HCT116 (cell line): Measurements from ENCODE around the gene OLFML3. TPM values are rescaled to one million over a fixed set of nuclear protein-coding genes. Genes with fewer than 3 reads are reported as not detected.

ENCODE experiments used
- ATAC-seq: fragments of 200-7000 bp; cut with Tn5 transposase; 2 replicates; pipeline ENCODE4 v1.9.1; 2020; ENCODE audit warnings: mild to moderate bottlenecking, moderate library complexity
- BruUV-seq: library from RNA; stranded (reverse); fragments of 400-500 nt; replicated peaks from 2 replicates; lab custom pipeline; 2021; lab: Mats Ljungman, UMichigan
- CTCF ChIA-PET: fragments of 300-600 bp; sonication (Branson Sonifier 250); formaldehyde crosslinking; loops from one replicate; lab custom pipeline; 2021; ENCODE audit warnings: antibody characterized with exemption; lab: Charles Lee
- POLR2A ChIA-PET: fragments of 300-600, 350-600 bp; sonication (Branson Sonifier 250); formaldehyde crosslinking; loops from one replicate; lab custom pipeline; 2021; ENCODE audit warnings: antibody characterized with exemption; lab: Charles Lee
- RAD21 ChIA-PET, 2 experiments: fragments of 300-600 bp; sonication (Branson Sonifier 250); formaldehyde crosslinking; loops; one replicate each; lab custom pipeline; 2023; ENCODE audit warnings: low total read pairs in 2 of 2; ENCODE audit not compliant: uncharacterized antibody in 2 of 2, unreplicated experiment in 2 of 2, low non-redundant PET in 1 of 2; lab: Charles Lee
- DNase-seq: peaks from one replicate; pipeline ENCODE4 v3.0.0-alpha.2; 2010; ENCODE audit warnings: low read depth, low spot score
- H2AFZ ChIP-seq: fragments of 200-600 bp; shearing (Covaris generic), sonication (generic); 2 replicates; pipeline ENCODE4 v1.6.1; 2017; ENCODE audit warnings: low read depth, mixed run types, mixed read lengths, antibody characterized with exemption, low read length; ENCODE audit not compliant: poor library complexity, severe bottlenecking
- H3K27ac ChIP-seq: 2 replicates; pipeline ENCODE4 v1.5.1; 2012; ENCODE audit warnings: low read depth, low read length
- H3K27me3 ChIP-seq: fragments of 200-600 bp; sonication (generic); 2 replicates; pipeline ENCODE4 v1.6.1; 2016; ENCODE audit warnings: mixed run types, low read length, mixed read lengths; ENCODE audit not compliant: insufficient read depth
- H3K36me3 ChIP-seq, 2 experiments: fragments of 200-500 bp in 1 of 2; fragments of 200-600 bp in 1 of 2; sonication (Bioruptor generic) in 1 of 2; sonication (generic) in 1 of 2; 2 replicates each; pipeline versions ENCODE4 v1.5.1 to v1.6.1; 2014 to 2016; ENCODE audit warnings: low read length in 2 of 2, inconsistent platforms in 1 of 2, mixed read lengths in 1 of 2, mixed run types in 1 of 2; ENCODE audit not compliant: insufficient read depth in 2 of 2, control insufficient read depth in 1 of 2
- H3K4me1 ChIP-seq, 2 experiments: fragments of 200-600 bp in 1 of 2; sonication (generic) in 1 of 2; 2 replicates each; pipeline versions ENCODE4 v1.5.1 to v1.6.1; 2012 to 2017; ENCODE audit warnings: low read length in 2 of 2, inconsistent platforms in 1 of 2, mild to moderate bottlenecking in 1 of 2, mixed read lengths in 1 of 2, mixed run types in 1 of 2, moderate library complexity in 1 of 2; ENCODE audit not compliant: insufficient read depth in 2 of 2, control insufficient read depth in 1 of 2
- H3K4me2 ChIP-seq: fragments of 200-600 bp; sonication (generic); 2 replicates; pipeline ENCODE4 v1.6.1; 2017; ENCODE audit warnings: mixed run types, low read length, mixed read lengths
- H3K4me3 ChIP-seq, 2 experiments: fragments of 200-600 bp in 1 of 2; sonication (generic) in 1 of 2; replicated peaks in 1 of 2; 2 replicates each; pipeline ENCODE4 v1.5.1; 2011 to 2016; ENCODE audit warnings: low read length in 2 of 2, control low read depth in 1 of 2, low read depth in 1 of 2, mild to moderate bottlenecking in 1 of 2, mixed read lengths in 1 of 2, mixed run types in 1 of 2
- H3K79me2 ChIP-seq: fragments of 200-600 bp; sonication (generic); 2 replicates; pipeline ENCODE4 v1.6.1; 2017; ENCODE audit warnings: mild to moderate bottlenecking, mixed run types, low read length, moderate library complexity, mixed read lengths; ENCODE audit not compliant: insufficient read depth
- H3K9ac ChIP-seq: fragments of 200-600 bp; sonication (generic); 2 replicates; pipeline ENCODE4 v1.6.1; 2016; ENCODE audit warnings: low read length, mixed read lengths
- H3K9me2 ChIP-seq: fragments of 200-600 bp; sonication (generic), shearing (Covaris generic); 2 replicates; pipeline ENCODE4 v1.6.1; 2017; ENCODE audit warnings: mixed run types, mild to moderate bottlenecking, moderate library complexity; ENCODE audit not compliant: insufficient read depth
- H3K9me3 ChIP-seq, 2 experiments: fragments of 200-500 bp in 1 of 2; fragments of 200-600 bp in 1 of 2; sonication (Bioruptor generic) in 1 of 2; sonication (generic) in 1 of 2; 2 replicates each; pipeline ENCODE4 v1.6.1; 2014 to 2017; ENCODE audit warnings: low read length in 2 of 2, mixed read lengths in 2 of 2, inconsistent platforms in 1 of 2, low read depth in 1 of 2, mild to moderate bottlenecking in 1 of 2, mixed run types in 1 of 2, moderate library complexity in 1 of 2; ENCODE audit not compliant: control insufficient read depth in 1 of 2, insufficient read depth in 1 of 2
- H4K20me1 ChIP-seq: fragments of 200-600 bp; sonication (generic), shearing (Covaris generic); 2 replicates; pipeline ENCODE4 v1.6.1; 2017; ENCODE audit warnings: mixed run types, mild to moderate bottlenecking, moderate library complexity; ENCODE audit not compliant: insufficient read depth
- ELF1 ChIP-seq: IDR thresholded peaks from 2 replicates; pipeline ENCODE4 v1.6.1; 2012; ENCODE audit warnings: low read depth, borderline replicate concordance
- EZH2 ChIP-seq: fragments of 200-600 bp; sonication (generic); IDR thresholded peaks from 2 replicates; pipeline ENCODE4 v1.6.1; 2017; ENCODE audit warnings: antibody characterized with exemption, mixed run types
- JUND ChIP-seq: IDR thresholded peaks from 2 replicates; pipeline ENCODE4 v1.6.1; 2012
- MAX ChIP-seq: IDR thresholded peaks from 2 replicates; pipeline ENCODE4 v1.6.1; 2012
- SIN3A ChIP-seq: IDR thresholded peaks from 2 replicates; pipeline ENCODE4 v1.6.1; 2012; ENCODE audit warnings: low read depth
- ZFX ChIP-seq: fragments of 450-650 bp; IDR thresholded peaks from 2 replicates; pipeline ENCODE4 v1.6.1; 2017
- ZNF274 ChIP-seq: fragments of 200-500 bp; sonication (Bioruptor generic); IDR thresholded peaks from 2 replicates; pipeline ENCODE4 v1.6.1; 2014; ENCODE audit warnings: mild to moderate bottlenecking, low read depth, low read length, inconsistent platforms
- intact Hi-C: fragments of 100-400 bp; cut with micrococcal nuclease; formaldehyde crosslinking; loops from 2 replicates; pipeline ENCODE4 v1.10.0; 2022
- total RNA-seq: library from RNA; stranded (reverse); gene quantifications from one replicate; pipeline ENCODE4 v1.2.1, GENCODE V29; 2021; ENCODE audit not compliant: unreplicated experiment

The OLFML3 gene
- total RNA-seq, 1 experiment from 2014 or later, result 0.25 TPM

GRCh38 chr1:113938192-113938591, 41.1 kb upstream of the OLFML3 start:
- CTCF ChIA-PET, result no interaction called here
- H4K20me1 ChIP-seq, result 0 out of 2 replicates have a peak, but pooled peaks cover 2% of the 10 kb centered on the region
- no peak for TF ChIP-seq ZFX
- TF ChIP-seq MAX, result no peak
- TF ChIP-seq ELF1, result no peak
- TF ChIP-seq SIN3A, result no peak
- no peak for TF ChIP-seq ZNF274
- TF ChIP-seq EZH2, result no peak
- TF ChIP-seq, all 23 proteins: peak for 0
- Histone ChIP-seq H3K36me3 (peaks cover 7 to 11% of the 10 kb centered on the region in 2 experiments; a peak in 3 of 4 replicates), H2AFZ (no peak overlapping the region), H3K27me3 (no peaks in the 10 kb centered on the region), H3K4me1 (no peaks in the 10 kb centered on the region), H3K9me2 (no peaks in the 10 kb centered on the region), H3K27ac (no peak overlapping the region), H3K9me3 (no peaks in the 10 kb centered on the region), H3K4me2 (no peak overlapping the region), H3K9ac (no peak overlapping the region), H3K4me3 (no peak overlapping the region), H3K79me2 (peaks cover 71% of the 10 kb centered on the region)
- no peak for DNase-seq
- BruUV-seq, result no TSS peak
- ATAC-seq, result no peak
- ChIA-PET RAD21 (no interaction called here), POLR2A (no interaction called here)
- intact Hi-C loops, result no loop called here

DNA sequence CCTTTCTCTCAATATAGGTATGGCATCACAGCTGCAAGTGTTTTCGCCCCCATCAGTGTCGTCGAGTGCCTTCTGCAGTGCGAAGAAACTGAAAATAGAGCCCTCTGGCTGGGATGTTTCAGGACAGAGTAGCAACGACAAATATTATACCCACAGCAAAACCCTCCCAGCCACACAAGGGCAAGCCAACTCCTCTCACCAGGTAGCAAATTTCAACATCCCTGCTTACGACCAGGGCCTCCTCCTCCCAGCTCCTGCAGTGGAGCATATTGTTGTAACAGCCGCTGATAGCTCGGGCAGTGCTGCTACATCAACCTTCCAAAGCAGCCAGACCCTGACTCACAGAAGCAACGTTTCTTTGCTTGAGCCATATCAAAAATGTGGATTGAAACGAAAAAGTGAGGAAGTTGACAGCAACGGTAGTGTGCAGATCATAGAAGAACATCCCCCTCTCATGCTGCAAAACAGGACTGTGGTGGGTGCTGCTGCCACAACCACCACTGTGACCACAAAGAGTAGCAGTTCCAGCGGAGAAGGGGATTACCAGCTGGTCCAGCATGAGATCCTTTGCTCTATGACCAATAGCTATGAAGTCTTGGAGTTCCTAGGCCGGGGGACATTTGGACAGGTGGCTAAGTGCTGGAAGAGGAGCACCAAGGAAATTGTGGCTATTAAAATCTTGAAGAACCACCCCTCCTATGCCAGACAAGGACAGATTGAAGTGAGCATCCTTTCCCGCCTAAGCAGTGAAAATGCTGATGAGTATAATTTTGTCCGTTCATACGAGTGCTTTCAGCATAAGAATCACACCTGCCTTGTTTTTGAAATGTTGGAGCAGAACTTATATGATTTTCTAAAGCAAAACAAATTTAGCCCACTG, 38.7 kb upstream of the OLFML3 start:
- ChIA-PET RAD21 (no interaction called here), CTCF (no interaction called here), POLR2A (no interaction called here)
- no peak overlapping the region for H3K4me3 ChIP-seq
- no peaks in the 10 kb centered on the region for H3K9me2 ChIP-seq
- H3K36me3 ChIP-seq, result peaks cover 10 to 11% of the 10 kb centered on the region in 2 experiments; a peak in 3 of 4 replicates
- no peak overlapping the region for H2AFZ ChIP-seq
- no peak for TF ChIP-seq JUND
- intact Hi-C loops, result no loop called here
- BruUV-seq, result no TSS peak
- H3K27ac ChIP-seq, result no peak overlapping the region
- ATAC-seq (no peak), DNase-seq (no peak)
- no peaks in the 10 kb centered on the region for H3K9me3 ChIP-seq
- H3K4me1 ChIP-seq, result no peaks in the 10 kb centered on the region
- H3K79me2 ChIP-seq, result peaks cover 56% of the 10 kb centered on the region
- H3K4me2 ChIP-seq, result no peak overlapping the region
- H3K9ac ChIP-seq, result no peak overlapping the region
- no peaks in the 10 kb centered on the region for H4K20me1 ChIP-seq
- no peaks in the 10 kb centered on the region for H3K27me3 ChIP-seq
